Measurements from ENCODE around the gene MTMR3. TPM values are rescaled to one million over a fixed set of nuclear protein-coding genes. Genes with fewer than 3 reads are reported as not detected.

MTMR3 gene
- polyA plus RNA-seq, 2 of the 4 experiments (the other 2 are of a cell fraction), result 7.4 to 18.8 TPM

- TF ChIP-seq CTCF (IDR thresholded peaks at IDR 0.05) (no peak), FOSL2 (IDR thresholded peaks at IDR 0.05) (no peak), FOSL2 (CRISPR knock-in tag; IDR thresholded peaks at IDR 0.05) (no peak), REST (IDR thresholded peaks at IDR 0.05) (no peak), BHLHE40 (IDR thresholded peaks at IDR 0.05; ENCODE audit: low read depth, low read length) (no peak), FOSB (CRISPR knock-in tag; IDR thresholded peaks at IDR 0.05) (no peak), KDM5A (IDR thresholded peaks at IDR 0.05) (no peak), EHF (CRISPR knock-in tag; IDR thresholded peaks at IDR 0.05) (no peak), RAD21 (conservative IDR thresholded peaks at IDR 0.05 in 1 of 2, IDR thresholded peaks at IDR 0.05 in 1 of 2) (no peak), MYC (IDR thresholded peaks at IDR 0.05; ENCODE audit: borderline replicate concordance, low read length) (no peak)
Measured at GRCh38 chr22:29925402-29925801, 42.4 kb downstream of the MTMR3 start (continued).

- Histone ChIP-seq H3K9me3 (no peaks in the 10 kb centered on the region), H3K4me2 (no peak overlapping the region), H3K4me1 (no peaks in the 10 kb centered on the region), H3K4me3 (no peak overlapping the region), H3K27ac (no peak overlapping the region)
- FAIRE-seq (no peak), DNase-seq (ENCODE audit: low read depth in 1 of 2, low spot score in 1 of 2) (no peak), ATAC-seq (no peak)
- WGBS (ENCODE audit: missing lambda C conversion rate), result 80% methylated on average over 4 of the region's 4 CpGs
- no peak for TF ChIP-seq MAFK (IDR thresholded peaks at IDR 0.05; ENCODE audit: partially characterized antibody)
- no peak for TF ChIP-seq HES2 (IDR thresholded peaks at IDR 0.05)
- CTCF ChIA-PET, result no interaction called here
- POLR2A ChIA-PET, result no interaction called here
Measured at GRCh38 chr22:29926057-29926456, 43.1 kb downstream of the MTMR3 start.

- CTCF ChIA-PET, result no interaction called here
- FAIRE-seq, result no peak
- no peak overlapping the region for H3K27ac ChIP-seq
Measured at GRCh38 chr22:29932136-29932535, 49.2 kb downstream of the MTMR3 start.

GRCh38 chr22:29933619-29934018 lies 50.6 kb downstream of the MTMR3 start:
- no peaks in the 10 kb centered on the region for H3K9me3 ChIP-seq
- CTCF ChIA-PET, result interaction anchor here (1.4 kb wide), 2 partner anchors 22 to 206 kb away, joined by 3 to 4 read pairs; no protein-coding TSS in a partner anchor
- no peak overlapping the region for H3K4me3 ChIP-seq
- H3K27ac ChIP-seq, result no peak overlapping the region
- no peak for DNase-seq (ENCODE audit: low read depth in 1 of 2, low spot score in 1 of 2)
- FAIRE-seq, result no peak
- 85% methylated on average over 1 of the region's 1 CpG for WGBS (ENCODE audit: missing lambda C conversion rate)
- POLR2A ChIA-PET, result no interaction called here
- ATAC-seq, result no peak
- no peak overlapping the region for H3K4me2 ChIP-seq
- H3K4me1 ChIP-seq, result peaks cover 12% of the 10 kb centered on the region; the same call in 2 of the 3 replicates
- TF ChIP-seq CBX2 (IDR thresholded peaks at IDR 0.05; ENCODE audit: borderline replicate concordance, low read depth) (no peak), ZC3H11A (IDR thresholded peaks at IDR 0.05) (no peak), ATOH8 (CRISPR knock-in tag; IDR thresholded peaks at IDR 0.05; ENCODE audit: low read depth) (no peak), POLR2AphosphoS2 (conservative IDR thresholded peaks at IDR 0.05; ENCODE audit: low read length) (no peak), ESRRA (IDR thresholded peaks at IDR 0.05; ENCODE audit: borderline replicate concordance, low read length) (no peak), ELK1 (IDR thresholded peaks at IDR 0.05; ENCODE audit: low read depth, low read length) (no peak), CTCF (IDR thresholded peaks at IDR 0.05) (no peak), EHMT2 (IDR thresholded peaks at IDR 0.05; ENCODE audit: low read depth) (no peak), RFX5 (IDR thresholded peaks at IDR 0.05) (no peak), RAD21 (conservative IDR thresholded peaks at IDR 0.05 in 1 of 2, IDR thresholded peaks at IDR 0.05 in 1 of 2) (no peak), FOSL2 (IDR thresholded peaks at IDR 0.05) (no peak), FOSL2 (CRISPR knock-in tag; IDR thresholded peaks at IDR 0.05) (no peak)

More at GRCh38 chr22:29932136-29932535, 49.2 kb downstream of the MTMR3 start:
- DNase-seq (ENCODE audit: low read depth in 1 of 2, low spot score in 1 of 2) (no peak), ATAC-seq (no peak)
- 86% methylated on average over 2 of the region's 2 CpGs for WGBS (ENCODE audit: missing lambda C conversion rate)
- Histone ChIP-seq H3K4me1 (peaks cover 5% of the 10 kb centered on the region; the same call in 1 of the 3 replicates), H3K4me2 (no peak overlapping the region), H3K9me3 (no peaks in the 10 kb centered on the region), H3K4me3 (no peak overlapping the region)
- POLR2A ChIA-PET, result no interaction called here
- TF ChIP-seq HOXA7 (CRISPR knock-in tag; IDR thresholded peaks at IDR 0.05), result no peak
- no peak for TF ChIP-seq CBX2 (IDR thresholded peaks at IDR 0.05; ENCODE audit: borderline replicate concordance, low read depth)
- no peak for TF ChIP-seq JUNB (IDR thresholded peaks at IDR 0.05)
- TF ChIP-seq NR3C1 (IDR thresholded peaks at IDR 0.05), result no peak
- TF ChIP-seq RAD21 (conservative IDR thresholded peaks at IDR 0.05 in 1 of 2, IDR thresholded peaks at IDR 0.05 in 1 of 2), result no peak
- TF ChIP-seq EHF (CRISPR knock-in tag; IDR thresholded peaks at IDR 0.05), result no peak

Measured in A549 (cell line).